GM18861 (cell line): Measurements from ENCODE around the gene NUP93.
"Not testable (repeated sequence)": the region's sequence is repeated elsewhere in the genome, so short reads cannot be mapped to it uniquely, and the experiment has no call there.

Source experiments
- ATAC-seq: cut with Tn5 transposase; IDR thresholded peaks from one replicate; pipeline ENCODE4 v1.9.1; 2021; ENCODE audit not compliant: unreplicated experiment

NUP93 gene

GRCh38 chr16:56865394-56866062 lies 135.6 kb downstream of the NUP93 start:
- ATAC-seq: no peak

GRCh38 chr16:56866955-56867830 lies 137.3 kb downstream of the NUP93 start:
- no peak for ATAC-seq

GRCh38 chr16:56868175-56868574 lies 138.2 kb downstream of the NUP93 start:
- no peak for ATAC-seq

DNA sequence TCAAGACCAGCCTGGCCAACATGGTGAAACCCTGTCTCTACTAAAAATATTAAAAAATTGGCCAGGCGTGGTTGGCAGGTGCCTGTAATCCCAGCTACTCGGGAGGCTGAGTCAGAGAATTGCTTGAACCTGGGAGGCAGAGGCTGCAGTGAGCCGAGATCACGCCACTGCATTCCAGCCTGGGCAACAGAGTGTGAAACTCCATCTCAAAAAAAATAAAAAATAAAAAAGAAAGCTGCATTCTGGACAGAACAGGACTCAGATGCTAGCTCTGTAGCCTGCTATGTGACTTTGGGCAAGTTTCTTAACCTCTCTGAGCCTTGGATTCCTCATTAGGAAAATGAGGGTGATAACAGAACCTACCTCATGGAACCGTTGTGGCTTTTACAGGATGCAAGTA lies 138.8 kb downstream of the NUP93 start:
- ATAC-seq: not testable (repeated sequence)

DNA sequence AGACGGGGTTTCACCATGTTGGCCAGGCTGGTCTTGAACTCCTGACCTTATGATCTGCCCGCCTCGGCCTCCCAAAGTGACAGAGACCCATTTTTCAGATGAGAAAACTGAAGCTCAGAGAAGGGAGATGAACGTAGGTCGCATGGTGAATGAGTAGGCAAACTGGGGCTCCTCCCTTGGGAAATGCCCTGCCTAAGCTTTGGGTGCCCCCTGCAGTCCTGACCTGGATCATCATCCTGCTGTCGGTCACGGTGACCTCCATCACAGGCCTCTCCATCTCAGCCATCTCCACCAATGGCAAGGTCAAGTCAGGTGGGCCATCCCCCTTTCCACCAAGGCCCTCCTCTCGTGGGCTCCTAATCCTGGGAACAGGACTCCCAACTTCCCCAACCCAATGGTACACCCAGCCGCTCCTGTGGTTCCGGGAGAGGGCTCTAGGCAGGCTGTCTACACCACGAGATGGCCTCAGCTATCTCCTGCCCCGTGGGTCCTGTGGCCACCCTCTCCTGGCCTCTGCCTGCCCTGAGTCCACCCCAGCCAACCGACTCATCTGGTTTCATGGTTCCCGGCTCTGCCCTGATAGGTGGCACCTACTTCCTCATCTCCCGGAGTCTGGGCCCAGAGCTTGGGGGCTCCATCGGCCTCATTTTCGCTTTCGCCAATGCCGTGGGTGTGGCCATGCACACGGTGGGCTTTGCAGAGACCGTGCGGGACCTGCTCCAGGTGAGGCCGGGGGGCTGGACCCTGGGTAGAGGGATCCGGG lies 139.8 kb downstream of the NUP93 start:
- ATAC-seq: no peak

- ATAC-seq: no peak
These were observed 140.5 kb downstream of the NUP93 start for GRCh38 chr16:56870276-56870888.

- no peak for ATAC-seq
These were observed 141.3 kb downstream of the NUP93 start for GRCh38 chr16:56871172-56871593.

GRCh38 chr16:56872863-56873391 lies 143.0 kb downstream of the NUP93 start:
- no peak for ATAC-seq

- ATAC-seq: no peak
These were observed 144.9 kb downstream of the NUP93 start for GRCh38 chr16:56874800-56875199.

DNA sequence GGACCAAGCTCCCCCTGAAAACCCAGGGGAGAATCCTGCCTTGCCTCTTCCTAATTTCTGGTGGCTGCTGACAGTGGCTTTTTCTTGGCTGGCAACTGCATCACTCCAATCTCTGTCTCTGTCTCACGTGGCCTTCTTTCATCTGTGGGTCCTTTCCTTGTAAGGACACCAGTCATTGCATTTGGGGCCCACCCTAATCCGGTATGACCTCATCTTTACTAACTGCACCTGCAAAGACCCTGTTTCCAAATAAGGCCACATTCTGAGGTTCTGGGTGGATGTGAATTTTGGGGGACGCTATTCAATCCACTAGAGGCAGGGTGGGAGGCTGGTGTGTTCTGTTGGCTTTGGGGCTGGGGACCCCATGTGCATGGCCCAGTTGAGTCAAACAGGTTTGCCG lies 146.1 kb downstream of the NUP93 start:
- ATAC-seq: no peak

- ATAC-seq: no peak
These were observed 147.7 kb downstream of the NUP93 start for GRCh38 chr16:56877486-56878182.

GRCh38 chr16:56878282-56878854 lies 148.4 kb downstream of the NUP93 start:
- no peak for ATAC-seq

DNA sequence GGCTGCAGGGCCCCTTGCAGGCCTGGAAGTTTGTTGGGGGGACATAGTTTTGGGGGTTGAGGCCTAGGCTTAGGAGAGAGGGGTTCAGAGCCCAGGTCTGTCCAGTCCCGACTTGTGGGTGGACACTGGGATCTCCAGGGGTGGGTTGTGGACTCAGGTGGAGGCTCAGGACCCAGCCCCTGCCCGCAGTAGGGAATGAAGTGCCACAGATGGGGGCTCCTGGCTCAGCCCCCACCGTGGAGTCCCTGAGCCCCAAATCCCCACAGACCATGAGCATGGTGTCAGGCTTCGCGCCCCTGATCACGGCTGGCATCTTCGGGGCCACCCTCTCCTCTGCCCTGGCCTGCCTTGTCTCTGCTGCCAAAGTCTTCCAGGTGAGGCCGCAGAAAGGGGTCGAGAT lies 149.3 kb downstream of the NUP93 start:
- ATAC-seq: no peak

- ATAC-seq: no peak
These were observed 150.2 kb downstream of the NUP93 start for GRCh38 chr16:56880176-56880575.

DNA sequence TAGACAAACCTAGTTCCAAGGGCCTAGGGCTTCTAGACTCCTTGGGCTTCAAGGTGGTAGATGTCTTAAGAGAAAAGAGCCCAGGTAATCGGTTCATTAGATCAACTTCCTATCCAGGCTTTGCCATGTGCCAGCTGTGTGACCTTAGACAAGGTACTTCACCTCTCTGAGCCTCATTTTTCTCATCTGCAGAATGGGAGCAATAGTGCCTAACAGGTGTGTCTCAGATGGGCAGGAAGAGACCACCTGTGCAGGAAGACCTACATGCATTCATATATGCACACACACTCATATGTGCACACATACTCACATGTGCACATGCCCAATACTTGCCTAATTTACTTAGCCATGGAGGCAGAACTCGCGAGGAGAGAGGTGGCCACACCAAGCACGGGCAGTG lies 150.8 kb downstream of the NUP93 start:
- no peak for ATAC-seq

DNA sequence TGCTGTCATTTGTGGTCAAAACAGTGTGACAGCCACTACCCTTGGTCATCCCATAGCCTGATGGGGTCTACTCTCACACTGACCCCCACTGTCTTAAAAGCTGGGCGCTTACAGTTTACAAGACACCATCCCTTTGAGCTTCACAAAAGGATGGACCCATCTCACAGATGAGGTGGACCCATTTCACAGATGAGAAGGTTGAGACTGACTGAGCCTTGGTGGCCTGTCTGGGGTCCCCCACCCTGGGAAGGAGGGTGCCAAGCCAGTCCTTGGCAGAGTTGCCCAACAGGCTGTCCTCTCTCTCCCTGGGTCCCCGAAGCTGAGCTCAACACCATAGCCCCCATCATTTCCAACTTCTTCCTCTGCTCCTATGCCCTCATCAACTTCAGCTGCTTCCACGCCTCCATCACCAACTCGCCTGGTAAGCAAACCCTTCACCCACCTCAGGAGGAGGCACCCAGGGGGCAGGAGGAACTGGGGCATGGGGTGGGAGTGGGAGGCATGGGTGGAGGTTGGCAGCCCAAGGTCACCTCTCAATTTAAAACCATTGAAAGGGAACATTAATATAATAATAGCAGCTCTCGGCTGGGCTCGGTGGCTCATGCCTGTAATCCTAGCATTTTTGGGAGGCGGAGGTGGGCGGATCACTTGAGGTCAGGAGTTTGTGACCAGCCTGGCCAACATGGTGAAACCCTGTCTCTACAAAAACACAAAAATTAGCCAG lies 152.3 kb downstream of the NUP93 start:
- no peak for ATAC-seq

- ATAC-seq: no peak
These were observed 153.7 kb downstream of the NUP93 start for GRCh38 chr16:56883586-56883985.

DNA sequence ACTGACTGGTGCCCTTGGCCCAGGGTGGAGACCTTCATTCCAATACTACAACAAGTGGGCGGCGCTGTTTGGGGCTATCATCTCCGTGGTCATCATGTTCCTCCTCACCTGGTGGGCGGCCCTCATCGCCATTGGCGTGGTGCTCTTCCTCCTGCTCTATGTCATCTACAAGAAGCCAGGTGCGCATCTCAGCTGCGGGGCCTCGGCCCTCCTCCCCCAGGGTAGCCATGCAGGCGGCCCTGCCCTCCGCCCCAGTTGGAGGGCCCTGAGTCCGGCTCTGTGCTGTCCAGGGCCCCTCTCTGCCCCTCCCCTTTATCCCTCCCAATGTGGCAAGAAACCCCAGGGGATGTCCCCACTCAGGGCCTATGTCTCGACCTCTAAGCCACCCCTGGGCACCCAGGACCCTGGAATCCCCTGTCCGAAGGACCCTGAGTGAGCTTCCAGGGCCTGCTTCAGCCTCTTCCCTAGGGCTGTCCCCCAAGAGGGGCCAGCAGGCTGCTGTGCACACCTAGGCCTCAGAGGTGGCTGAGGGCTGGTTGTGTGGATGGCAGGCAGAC lies 154.2 kb downstream of the NUP93 start:
- no peak for ATAC-seq

DNA sequence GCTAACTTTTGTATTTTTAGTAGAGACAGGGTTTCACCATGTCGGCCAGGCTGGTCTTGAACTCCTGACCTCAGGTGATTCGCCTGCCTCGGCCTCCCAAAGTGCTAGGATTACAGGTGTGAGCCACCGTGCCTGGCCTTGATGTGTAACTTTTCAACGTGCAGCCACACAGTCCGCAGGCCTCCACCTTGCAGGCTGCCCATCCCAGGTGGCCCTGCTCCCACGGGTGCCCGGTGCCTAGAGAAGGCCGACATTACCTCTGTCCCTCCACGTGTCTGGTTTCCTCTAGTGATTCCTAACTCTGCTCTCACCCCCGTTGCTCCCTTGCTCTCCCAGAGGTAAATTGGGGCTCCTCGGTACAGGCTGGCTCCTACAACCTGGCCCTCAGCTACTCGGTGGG lies 155.0 kb downstream of the NUP93 start:
- ATAC-seq: not testable (repeated sequence)
